Measurements from ENCODE around the gene MRPL34.

The MRPL34 gene

DNA sequence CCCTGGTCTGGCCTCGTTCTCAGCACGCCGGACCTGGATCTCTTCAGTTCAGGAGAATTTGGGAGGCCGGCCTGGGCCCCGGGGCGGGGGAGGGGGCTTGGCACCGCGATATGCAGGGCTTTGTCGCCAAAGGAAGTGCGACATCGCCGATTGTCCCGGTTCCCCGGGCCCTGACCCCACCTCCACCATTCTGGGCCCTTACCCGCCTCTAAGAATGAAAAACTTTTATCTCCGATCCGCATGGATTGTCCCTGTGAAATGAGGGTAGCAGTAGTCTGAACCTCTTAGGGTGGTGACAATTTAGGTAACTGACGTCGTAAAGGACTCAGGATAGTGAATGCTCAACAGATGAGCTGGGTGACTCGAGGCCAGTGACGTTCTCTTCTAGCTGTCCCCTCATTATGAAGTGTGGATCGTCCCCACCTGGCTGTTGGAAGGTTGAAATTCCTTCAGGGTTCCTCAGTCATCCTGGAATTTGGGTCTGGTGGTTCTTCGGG lies 4.3 kb downstream of the MRPL34 start:
- no peak for DNase-seq (ENCODE audit: low read depth)

GRCh38 chr19:17311455-17312188 lies 6.0 kb downstream of the MRPL34 start:
- DNase-seq (ENCODE audit: low read depth): no peak

- DNase-seq (ENCODE audit: low read depth): no peak
Measured at GRCh38 chr19:17312189-17313113, 6.8 kb downstream of the MRPL34 start.

DNA sequence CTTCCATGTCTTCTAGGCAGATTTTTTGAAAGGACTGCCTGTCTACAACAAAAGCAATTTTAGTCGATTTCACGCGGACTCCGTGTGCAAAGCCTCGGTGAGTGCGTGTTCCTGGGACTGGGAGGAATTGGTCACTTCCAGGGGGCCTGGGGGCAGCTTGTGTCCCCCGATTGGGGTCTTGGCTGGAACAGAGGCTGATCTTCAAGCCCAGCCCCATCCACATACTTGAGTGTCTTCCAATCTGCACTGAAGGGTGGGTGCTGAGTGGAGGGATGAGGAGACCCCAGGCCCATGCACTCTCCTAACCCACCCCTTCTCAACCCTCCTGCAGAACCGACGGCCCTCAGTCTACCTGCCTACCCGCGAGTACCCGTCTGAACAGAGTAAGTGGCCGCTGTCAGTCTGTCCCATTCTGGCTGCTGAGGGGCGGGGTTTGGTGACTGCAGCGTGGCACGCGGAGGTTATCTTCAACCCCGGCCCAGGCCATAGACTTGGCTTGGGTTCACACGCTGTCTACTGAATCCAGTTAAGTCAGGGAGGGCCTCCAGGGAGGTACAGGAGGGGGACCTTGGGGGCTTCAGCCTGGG lies 8.4 kb downstream of the MRPL34 start:
- no peak for DNase-seq (ENCODE audit: low read depth)

DNA sequence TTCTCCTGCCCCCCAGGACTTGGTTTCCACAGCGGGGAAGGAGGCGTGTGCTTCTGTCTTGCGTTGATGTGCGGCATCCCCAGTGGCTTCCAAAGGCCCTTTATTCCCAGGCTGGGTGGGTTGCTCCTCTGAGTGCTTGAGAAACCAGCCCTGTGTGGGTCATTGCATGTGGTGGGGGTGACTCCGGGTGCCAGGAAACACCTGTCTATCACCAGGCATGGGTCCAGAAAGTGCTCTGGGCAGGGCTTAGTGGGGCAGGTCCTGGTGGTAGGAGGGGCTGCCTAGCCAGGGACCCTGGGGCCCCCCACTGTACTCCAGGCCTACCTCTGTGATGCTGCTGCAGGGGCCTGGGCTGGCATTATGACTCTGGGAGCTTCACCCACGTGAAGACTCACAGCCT lies 13.3 kb downstream of the MRPL34 start:
- no peak for DNase-seq (ENCODE audit: low read depth)

- DNase-seq (ENCODE audit: low read depth): no peak
Measured at GRCh38 chr19:17319473-17320238, 14.0 kb downstream of the MRPL34 start.

GRCh38 chr19:17320435-17320834 lies 14.8 kb downstream of the MRPL34 start:
- no peak for DNase-seq (ENCODE audit: low read depth)

DNA sequence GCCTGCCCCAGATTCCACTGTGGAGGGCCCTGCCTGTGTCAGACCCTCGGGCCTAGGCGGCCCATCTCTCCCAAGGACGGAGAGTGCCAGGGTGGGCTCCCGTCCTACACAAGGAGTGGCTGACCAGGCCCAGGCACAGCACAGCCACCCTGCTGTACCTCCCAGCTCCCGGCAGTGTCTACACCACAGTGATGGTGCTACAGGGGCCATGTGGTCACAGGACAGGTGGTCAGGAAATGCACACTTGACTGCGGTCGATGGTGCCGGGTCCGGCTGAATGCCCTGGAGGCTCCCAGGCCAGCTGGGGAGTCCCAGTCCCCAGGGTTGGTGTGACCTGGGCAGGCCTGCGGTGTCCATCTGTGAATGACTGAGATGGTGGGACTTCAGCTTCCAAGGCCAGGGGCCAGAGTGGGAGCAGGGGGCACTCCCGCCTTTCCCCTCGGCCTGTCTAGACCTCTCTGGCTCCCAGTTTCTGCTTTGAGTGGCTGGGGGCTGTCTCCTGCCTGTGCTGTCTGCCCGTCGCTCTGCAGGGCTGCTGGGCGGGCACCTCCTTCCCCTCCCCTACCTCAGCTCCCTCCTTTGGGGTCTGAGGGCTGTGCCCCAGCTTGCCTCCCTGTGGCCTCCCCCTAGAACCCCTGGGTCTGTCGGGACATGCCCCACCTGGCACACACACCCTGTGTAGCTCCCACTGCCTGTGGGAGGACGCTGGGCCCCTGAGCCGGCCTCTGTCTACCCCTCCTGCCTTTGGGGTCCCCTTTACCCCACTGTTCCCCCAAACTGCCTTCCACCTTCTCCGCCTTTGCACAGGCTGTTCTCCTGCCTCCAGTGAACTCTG lies 16.2 kb downstream of the MRPL34 start:
- no peak for DNase-seq (ENCODE audit: low read depth)

- DNase-seq (ENCODE audit: low read depth): no peak
Measured at GRCh38 chr19:17322854-17323253, 17.2 kb downstream of the MRPL34 start.

DNA sequence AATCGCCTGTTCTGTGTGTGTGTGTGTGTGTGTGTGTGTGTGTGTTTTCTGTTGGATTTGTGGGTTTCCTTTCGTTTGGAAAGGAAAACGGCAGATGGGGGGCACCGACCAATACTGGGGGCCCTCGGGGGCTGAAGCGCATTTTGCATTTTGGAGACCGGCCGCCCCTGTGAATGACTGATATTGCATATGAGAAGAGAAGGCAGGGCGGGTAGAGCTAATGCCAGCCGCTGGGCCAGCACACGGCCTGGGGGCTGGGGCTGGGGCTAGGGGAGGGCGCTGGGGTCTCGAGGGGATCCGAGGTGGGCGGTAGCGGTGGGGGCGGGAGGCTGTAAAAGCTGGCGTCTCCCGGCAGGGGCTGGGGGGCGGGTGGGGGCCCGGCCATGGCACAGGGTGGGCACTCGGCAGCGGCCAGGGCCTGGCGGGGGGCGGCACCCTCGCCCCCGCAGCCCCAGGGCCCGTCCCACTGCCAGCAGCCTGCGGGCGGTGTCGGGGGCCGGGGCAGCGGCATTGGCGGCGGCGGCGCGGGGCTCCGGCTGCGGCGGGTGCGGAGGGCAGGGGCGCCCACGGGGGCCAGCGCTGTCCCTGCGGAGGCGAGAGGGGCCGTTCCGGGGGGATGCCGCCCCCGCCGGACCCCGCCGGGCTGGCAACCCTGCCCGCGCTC lies 17.8 kb downstream of the MRPL34 start:
- no peak for DNase-seq (ENCODE audit: low read depth)

DNA sequence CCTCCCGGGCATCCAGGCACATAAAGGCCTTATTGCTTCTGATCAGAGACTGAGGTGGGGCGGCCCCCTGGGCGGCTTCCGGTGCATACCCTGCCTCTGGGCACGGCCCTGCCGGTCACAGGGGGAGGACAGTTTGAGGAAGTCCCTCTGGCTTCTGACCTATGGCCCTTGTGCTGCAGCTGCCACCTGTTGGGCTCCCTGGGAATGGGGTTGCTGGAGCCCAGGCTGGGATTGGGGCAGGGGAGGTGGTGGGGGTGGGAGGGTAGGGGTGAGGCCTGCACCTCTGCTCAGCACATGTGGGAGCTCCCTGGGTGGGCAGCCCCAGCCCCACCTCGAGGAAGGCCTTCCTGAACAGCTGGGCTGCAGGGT lies 18.3 kb downstream of the MRPL34 start:
- no peak for DNase-seq (ENCODE audit: low read depth)

DNA sequence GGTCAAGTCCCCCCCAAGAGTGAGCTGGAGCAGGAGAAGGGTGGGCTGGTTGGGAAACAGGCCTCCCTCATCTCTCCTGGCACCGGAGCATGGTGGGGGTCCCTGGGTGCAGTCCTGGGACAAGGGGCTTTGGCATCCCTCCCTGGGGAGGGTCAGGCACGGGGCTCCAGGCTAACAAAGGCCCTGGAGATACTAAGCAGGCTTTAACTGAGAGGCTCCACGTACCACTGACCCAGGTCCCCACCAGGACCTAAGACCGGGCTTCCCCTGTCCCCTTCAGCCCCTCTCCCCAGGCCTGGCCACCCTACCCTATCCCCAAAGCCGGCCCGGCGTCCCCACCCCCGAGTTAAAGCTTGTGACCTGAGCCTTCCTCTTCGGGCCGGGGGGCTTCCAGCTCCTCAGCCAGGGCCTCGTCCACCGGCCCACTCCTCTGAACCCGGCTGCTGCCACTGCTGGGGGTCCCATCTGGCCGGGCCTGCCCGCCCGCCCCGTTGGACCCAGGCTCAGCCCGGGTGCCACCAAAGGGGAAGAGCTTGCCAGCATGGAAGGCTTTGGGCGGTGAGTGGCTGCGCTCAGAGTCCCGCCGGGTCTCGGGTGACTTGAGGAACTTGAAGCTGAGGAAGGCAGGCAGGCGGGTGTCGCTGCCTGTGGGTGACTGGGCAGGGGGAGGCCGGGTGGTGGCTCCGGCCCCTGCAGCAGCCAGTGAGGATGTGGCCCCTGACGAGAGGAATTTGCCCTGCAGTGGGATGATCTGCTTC lies 18.9 kb downstream of the MRPL34 start:
- DNase-seq (ENCODE audit: low read depth): no peak

GRCh38 chr19:17325133-17325532 lies 19.5 kb downstream of the MRPL34 start:
- no peak for DNase-seq (ENCODE audit: low read depth)

GRCh38 chr19:17325881-17326594 lies 20.4 kb downstream of the MRPL34 start:
- DNase-seq (ENCODE audit: low read depth): no peak

GRCh38 chr19:17326595-17326966 lies 20.9 kb downstream of the MRPL34 start:
- DNase-seq (ENCODE audit: low read depth): no peak

GRCh38 chr19:17327068-17327653 lies 21.5 kb downstream of the MRPL34 start:
- no peak for DNase-seq (ENCODE audit: low read depth)

GRCh38 chr19:17327654-17328516 lies 22.2 kb downstream of the MRPL34 start:
- no peak for DNase-seq (ENCODE audit: low read depth)
